HCT116 (cell line): ENCODE measurements around the gene RFTN1.

Experiments
- EZH2 ChIP-seq: fragments of 200-600 bp; sonication (generic); IDR thresholded peaks from 2 replicates; pipeline ENCODE4 v1.6.1; 2017; ENCODE audit warnings: antibody characterized with exemption, mixed run types
- POLR2A ChIP-seq: IDR thresholded peaks from 2 replicates; pipeline ENCODE4 v1.7.0; 2011; ENCODE audit warnings: borderline replicate concordance; ENCODE audit not compliant: insufficient read depth, insufficient read length; ENCODE audit errors: extremely low read depth
- TF ChIP-seq, protein P1 (sequence below), 3 experiments: fragments of 200-600 bp in 1 of 3; sonication (generic) in 1 of 3; IDR thresholded peaks in 2 of 3; conservative IDR thresholded peaks in 1 of 3; 2 replicates each; pipeline ENCODE4 v1.5.1; 2012 to 2017; ENCODE audit warnings: low read depth in 2 of 3, low read length in 2 of 3, antibody characterized with exemption in 1 of 3, borderline replicate concordance in 1 of 3, control low read depth in 1 of 3, mild to moderate bottlenecking in 1 of 3, mixed read lengths in 1 of 3, mixed run types in 1 of 3, moderate library complexity in 1 of 3; ENCODE audit not compliant: insufficient read depth in 1 of 3

GRCh38 chr3:16456784-16457415 lies 56.6 kb downstream of the RFTN1 start:
- TF ChIP-seq EZH2 (no peak), POLR2A (no peak)
- TF ChIP-seq, protein P1, sequence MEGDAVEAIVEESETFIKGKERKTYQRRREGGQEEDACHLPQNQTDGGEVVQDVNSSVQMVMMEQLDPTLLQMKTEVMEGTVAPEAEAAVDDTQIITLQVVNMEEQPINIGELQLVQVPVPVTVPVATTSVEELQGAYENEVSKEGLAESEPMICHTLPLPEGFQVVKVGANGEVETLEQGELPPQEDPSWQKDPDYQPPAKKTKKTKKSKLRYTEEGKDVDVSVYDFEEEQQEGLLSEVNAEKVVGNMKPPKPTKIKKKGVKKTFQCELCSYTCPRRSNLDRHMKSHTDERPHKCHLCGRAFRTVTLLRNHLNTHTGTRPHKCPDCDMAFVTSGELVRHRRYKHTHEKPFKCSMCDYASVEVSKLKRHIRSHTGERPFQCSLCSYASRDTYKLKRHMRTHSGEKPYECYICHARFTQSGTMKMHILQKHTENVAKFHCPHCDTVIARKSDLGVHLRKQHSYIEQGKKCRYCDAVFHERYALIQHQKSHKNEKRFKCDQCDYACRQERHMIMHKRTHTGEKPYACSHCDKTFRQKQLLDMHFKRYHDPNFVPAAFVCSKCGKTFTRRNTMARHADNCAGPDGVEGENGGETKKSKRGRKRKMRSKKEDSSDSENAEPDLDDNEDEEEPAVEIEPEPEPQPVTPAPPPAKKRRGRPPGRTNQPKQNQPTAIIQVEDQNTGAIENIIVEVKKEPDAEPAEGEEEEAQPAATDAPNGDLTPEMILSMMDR (IDR thresholded peaks at IDR 0.05 in 2 of 3, conservative IDR thresholded peaks at IDR 0.05 in 1 of 3; ENCODE audit: borderline replicate concordance in 1 of 3, insufficient read depth in 1 of 3, low read depth in 2 of 3, low read length in 2 of 3): no peak
